ENCODE data around the gene TMEM38B. TPM values are rescaled to one million over a fixed set of nuclear protein-coding genes. Genes with fewer than 3 reads are reported as not detected.
"Not testable (repeated sequence)": the region's sequence is repeated elsewhere in the genome, so short reads cannot be mapped to it uniquely, and the experiment has no call there.

TMEM38B gene
- total RNA-seq, 2 donors from 2014 or later: 0.66 to 21.3 TPM

- no peaks in the 10 kb centered on the region for H3K4me1 ChIP-seq
- no peaks in the 10 kb centered on the region for H3K27me3 ChIP-seq
- DNase-seq: no peak
- H3K4me3 ChIP-seq: no peak overlapping the region
- H3K27ac ChIP-seq: no peak overlapping the region
- no peak for ATAC-seq
- TF ChIP-seq CTCF (IDR thresholded peaks at IDR 0.05) (no peak), POLR2A (IDR thresholded peaks at IDR 0.05) (no peak)
- intact Hi-C loops (cut with DNase I): no loop called here
- no peaks in the 10 kb centered on the region for H3K36me3 ChIP-seq (replicated peaks in 1 of 2; ENCODE audit: insufficient read depth in 1 of 2, low read depth in 2 of 2)
- WGBS, 2 donors: 93 to 94% methylated on average over 1 of the region's 1 CpG
- H3K9me3 ChIP-seq: no peaks in the 10 kb centered on the region
Measured at GRCh38 chr9:105702207-105702606, 7.9 kb downstream of the TMEM38B start.

GRCh38 chr9:105703638-105704037 is 9.3 kb downstream of the TMEM38B start:
- intact Hi-C loops (cut with DNase I); H3K4me1 ChIP-seq; DNase-seq; H3K27me3 ChIP-seq; H3K9me3 ChIP-seq; H3K27ac ChIP-seq; H3K36me3 ChIP-seq (replicated peaks in 1 of 2; ENCODE audit: insufficient read depth in 1 of 2, low read depth in 2 of 2); ATAC-seq; H3K4me3 ChIP-seq: not testable (repeated sequence)
- WGBS, 2 donors: 95 to 97% methylated on average over 3 to 4 of the region's 4 CpGs

GRCh38 chr9:105706156-105706555 is 11.8 kb downstream of the TMEM38B start:
- Histone ChIP-seq H3K9me3 (no peaks in the 10 kb centered on the region), H3K4me3 (no peak overlapping the region), H3K27me3 (no peaks in the 10 kb centered on the region), H3K36me3 (replicated peaks in 1 of 2; ENCODE audit: insufficient read depth in 1 of 2, low read depth in 2 of 2) (no peaks in the 10 kb centered on the region), H3K27ac (no peak overlapping the region), H3K4me1 (no peaks in the 10 kb centered on the region)
- intact Hi-C loops (cut with DNase I): no loop called here
- ATAC-seq: no peak
- no peak for DNase-seq
- WGBS, 2 donors: 97 to 98% methylated on average over 8 of the region's 8 CpGs
- TF ChIP-seq POLR2A (IDR thresholded peaks at IDR 0.05) (no peak), CTCF (IDR thresholded peaks at IDR 0.05) (no peak)

- intact Hi-C loops (cut with DNase I): no loop called here
- DNase-seq (no peak), ATAC-seq (no peak)
- Histone ChIP-seq H3K9me3 (no peaks in the 10 kb centered on the region), H3K4me3 (no peak overlapping the region), H3K4me1 (no peaks in the 10 kb centered on the region), H3K36me3 (replicated peaks in 1 of 2; ENCODE audit: insufficient read depth in 1 of 2, low read depth in 2 of 2) (no peaks in the 10 kb centered on the region), H3K27me3 (no peaks in the 10 kb centered on the region), H3K27ac (no peak overlapping the region)
- TF ChIP-seq POLR2A (IDR thresholded peaks at IDR 0.05): no peak
- TF ChIP-seq CTCF (IDR thresholded peaks at IDR 0.05): no peak
- WGBS, 2 donors: 75 to 85% methylated on average over 3 of the region's 3 CpGs
Measured at GRCh38 chr9:105708405-105708804, 14.1 kb downstream of the TMEM38B start.

- Histone ChIP-seq H3K9me3 (no peaks in the 10 kb centered on the region), H3K27me3 (no peaks in the 10 kb centered on the region), H3K36me3 (replicated peaks in 1 of 2; ENCODE audit: insufficient read depth in 1 of 2, low read depth in 2 of 2) (no peaks in the 10 kb centered on the region), H3K27ac (no peak overlapping the region), H3K4me3 (no peak overlapping the region), H3K4me1 (no peaks in the 10 kb centered on the region)
- intact Hi-C loops (cut with DNase I): no loop called here
- WGBS, 2 donors: 89 to 92% methylated on average over 11 to 13 of the region's 13 CpGs
- DNase-seq (no peak), ATAC-seq (no peak)
- TF ChIP-seq POLR2A (IDR thresholded peaks at IDR 0.05) (no peak), CTCF (IDR thresholded peaks at IDR 0.05) (no peak)
Measured at GRCh38 chr9:105710638-105711037, 16.3 kb downstream of the TMEM38B start.

Measured in body of pancreas (tissue), 4 donors.